CD4-positive, alpha-beta T cell treated with Interleukin-1 beta for 1 hour (primary cell): ENCODE results near the gene TFDP3.

ENCODE experiments used
- DNase-seq, 2 donors: peaks; one replicate each; pipeline ENCODE4 v3.0.0-alpha.2; 2020 to 2022

TFDP3 gene, protein sequence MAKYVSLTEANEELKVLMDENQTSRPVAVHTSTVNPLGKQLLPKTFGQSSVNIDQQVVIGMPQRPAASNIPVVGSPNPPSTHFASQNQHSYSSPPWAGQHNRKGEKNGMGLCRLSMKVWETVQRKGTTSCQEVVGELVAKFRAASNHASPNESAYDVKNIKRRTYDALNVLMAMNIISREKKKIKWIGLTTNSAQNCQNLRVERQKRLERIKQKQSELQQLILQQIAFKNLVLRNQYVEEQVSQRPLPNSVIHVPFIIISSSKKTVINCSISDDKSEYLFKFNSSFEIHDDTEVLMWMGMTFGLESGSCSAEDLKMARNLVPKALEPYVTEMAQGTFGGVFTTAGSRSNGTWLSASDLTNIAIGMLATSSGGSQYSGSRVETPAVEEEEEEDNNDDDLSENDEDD

GRCh38 chrX:133218329-133218728 is at the start of gene TFDP3:
Gene TFDP3 (minus strand): TSS chrX:133218354. CDS start chrX:133218259, 95 bp downstream.
- DNase-seq, result no peak

GRCh38 chrX:133267621-133268020 is 49.5 kb upstream of the TFDP3 start:
- DNase-seq, result no peak

- no peak for DNase-seq
These were observed 47.2 kb upstream of the TFDP3 start for GRCh38 chrX:133265331-133265730.

DNA sequence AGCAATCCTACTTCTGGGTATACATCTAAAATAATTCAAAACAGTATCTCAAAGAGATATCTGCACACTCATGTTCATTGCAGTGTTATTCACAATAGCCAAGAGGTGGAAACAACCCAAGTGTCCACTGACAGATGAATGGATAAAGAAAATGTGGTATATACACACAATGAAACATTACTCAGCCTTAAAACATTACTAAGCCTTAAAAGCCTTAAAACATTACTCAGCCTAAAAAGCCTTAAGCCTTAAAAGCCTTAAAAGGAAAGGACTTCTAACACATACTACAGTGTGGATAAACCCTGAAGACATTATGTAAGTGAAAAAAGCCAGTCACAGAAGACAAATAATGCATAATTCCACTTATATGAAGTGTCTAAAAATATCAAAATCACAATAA is 40.3 kb upstream of the TFDP3 start:
- no peak for DNase-seq

DNA sequence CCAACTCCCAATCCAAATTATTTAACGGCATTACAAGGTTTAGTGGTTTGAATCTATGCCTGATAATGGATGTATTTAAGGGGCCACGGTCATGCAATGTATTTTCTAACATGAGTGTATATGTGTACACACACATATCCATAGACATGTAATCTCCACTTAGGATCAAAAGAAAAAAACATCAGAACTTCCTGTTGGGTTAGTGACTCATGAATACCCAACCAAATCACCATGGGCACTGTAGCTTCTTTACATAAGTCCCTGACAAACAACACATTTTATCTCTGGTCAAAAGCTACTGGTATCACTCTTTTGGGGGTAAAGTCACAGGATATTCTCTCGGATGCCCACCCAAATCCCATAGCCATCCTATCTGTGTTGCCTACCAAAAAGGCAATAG is 36.5 kb upstream of the TFDP3 start:
- no peak for DNase-seq

DNA sequence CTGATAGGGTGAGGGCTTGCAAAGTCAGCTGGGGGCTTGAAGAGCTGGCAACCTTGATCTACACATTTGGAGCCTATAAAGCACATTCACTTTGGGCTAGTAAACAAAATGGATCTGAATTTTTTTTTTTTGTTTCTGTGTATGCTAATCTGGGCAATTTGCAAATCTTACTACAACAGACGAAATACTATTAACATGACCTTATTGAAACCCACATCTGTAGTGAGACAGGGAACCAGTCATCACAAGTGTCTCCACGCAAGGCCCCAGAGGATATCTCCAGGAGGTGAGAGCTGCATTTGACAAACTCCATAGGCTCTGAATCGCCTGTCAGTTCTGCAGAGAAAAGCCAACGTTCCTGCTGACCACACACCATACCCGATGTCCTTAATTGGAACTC is 33.0 kb upstream of the TFDP3 start:
- DNase-seq, result no peak

DNA sequence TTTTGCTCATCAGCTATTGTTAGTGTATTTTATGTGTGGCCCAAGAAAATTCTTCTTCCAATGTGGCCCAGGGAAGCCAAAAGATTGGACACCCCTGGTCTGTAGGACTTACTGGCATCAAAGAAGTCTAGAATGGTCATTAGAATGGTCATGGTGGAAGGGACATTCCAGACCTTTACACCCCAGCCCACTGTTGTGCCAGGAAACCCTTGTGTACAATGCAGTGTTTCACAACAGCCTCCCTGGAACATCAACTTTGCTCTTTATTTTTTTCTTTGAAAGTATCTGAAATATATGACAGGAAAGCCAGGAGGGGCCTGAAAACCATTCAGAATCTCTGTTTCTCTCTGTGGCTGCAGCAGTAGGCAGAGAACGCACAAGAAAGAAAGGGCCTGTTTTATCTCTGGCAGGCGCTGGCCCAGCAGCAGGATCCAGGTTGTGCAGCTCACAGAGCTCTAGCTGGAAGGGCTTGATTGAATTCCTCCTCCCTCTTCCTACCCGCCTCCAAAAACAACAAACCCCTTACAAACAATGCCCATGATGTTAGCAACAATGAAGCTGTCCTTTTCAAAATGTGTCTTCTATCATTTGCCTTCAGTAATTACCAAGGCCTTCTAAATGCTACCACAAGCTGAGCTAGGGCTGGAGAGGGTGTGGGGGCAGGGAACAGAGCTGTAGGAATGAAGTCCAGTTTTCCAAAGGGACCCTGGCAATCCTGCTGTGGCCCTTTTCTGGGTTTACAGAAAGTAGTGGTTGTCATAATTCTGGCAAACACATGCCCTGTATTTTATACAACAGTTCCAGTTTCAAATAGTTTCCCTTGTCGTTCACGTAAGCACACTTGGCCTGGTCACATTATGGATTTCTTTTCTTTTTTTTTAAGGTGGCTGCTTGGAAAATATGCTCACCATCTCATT is 32.3 kb upstream of the TFDP3 start:
- DNase-seq, result no peak

DNA sequence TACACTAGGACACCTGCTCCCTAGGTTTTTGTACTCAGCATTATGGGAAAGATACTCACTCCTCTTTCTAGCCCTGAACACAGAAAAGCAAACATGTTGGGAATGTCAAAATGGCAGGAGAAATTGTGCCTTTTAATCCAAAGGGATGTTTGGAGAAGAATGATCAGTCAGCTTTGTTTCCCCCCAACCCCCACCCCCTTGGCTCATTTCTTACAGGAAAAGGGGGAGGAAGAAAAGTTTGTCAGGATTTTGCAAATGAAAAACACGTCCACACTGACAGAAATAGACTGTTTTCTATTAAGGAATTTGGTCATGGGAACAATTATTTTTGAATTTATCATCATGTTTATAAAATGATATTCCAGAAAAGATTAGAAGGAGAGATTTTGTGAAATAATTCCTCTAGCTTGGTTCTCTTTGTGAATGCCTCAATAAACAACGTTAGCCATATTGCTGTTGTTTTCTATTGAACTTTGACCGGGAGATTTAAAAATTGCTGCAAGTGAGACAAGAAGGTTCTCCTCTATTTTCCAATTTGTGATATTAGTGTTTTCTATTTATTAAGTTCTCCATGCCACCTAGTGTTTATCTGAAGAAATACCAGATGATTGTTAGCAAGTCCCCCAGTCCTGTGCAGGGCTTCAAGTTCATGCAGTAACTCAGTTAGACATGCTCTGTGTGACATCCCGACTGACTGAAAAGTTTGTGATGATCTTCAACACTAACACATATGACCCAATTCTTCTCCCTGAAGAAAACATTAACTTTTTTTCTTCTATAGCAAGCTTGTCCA is 31.3 kb upstream of the TFDP3 start:
- no peak for DNase-seq

DNA sequence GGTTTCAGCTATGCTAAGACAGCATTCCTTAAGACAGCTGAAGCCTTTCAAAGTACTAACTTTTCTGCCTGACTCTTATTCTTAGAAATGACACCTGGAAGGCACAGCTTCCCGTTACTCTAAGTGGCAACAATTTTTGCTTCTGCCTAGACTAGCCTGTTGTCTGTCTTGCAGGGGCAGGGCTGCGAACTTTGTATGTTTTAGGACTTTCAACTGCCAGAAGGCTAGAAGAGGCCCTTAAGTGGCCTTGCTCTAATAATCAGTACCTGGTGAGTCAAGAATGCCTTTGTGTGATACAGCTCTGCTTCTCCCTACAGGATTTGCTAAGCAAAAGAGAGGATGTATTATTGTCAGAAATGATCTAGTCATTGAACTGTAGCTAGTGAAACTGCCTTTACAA is 30.0 kb upstream of the TFDP3 start:
- DNase-seq, result no peak

GRCh38 chrX:133246921-133247320 is 28.8 kb upstream of the TFDP3 start:
- no peak for DNase-seq

DNA sequence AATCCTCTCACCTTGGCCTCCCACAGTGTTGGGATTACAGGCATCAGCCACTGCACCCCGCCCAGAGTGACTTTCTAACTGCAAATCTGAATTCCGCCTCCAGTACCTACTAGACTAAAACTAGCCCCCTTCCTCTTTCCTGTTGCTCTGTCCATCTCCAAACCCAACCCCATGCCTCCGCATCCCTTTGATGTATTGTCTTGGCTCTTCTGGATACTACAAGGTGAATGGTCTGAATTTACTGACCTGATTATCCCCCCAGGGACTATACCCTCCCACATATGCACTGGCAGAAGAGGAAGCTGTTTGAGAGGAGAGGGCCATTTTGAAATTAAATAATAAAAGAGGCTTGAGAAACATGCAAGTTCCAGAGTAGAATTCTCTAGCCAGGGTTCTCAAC is 17.7 kb upstream of the TFDP3 start:
- no peak for DNase-seq

DNA sequence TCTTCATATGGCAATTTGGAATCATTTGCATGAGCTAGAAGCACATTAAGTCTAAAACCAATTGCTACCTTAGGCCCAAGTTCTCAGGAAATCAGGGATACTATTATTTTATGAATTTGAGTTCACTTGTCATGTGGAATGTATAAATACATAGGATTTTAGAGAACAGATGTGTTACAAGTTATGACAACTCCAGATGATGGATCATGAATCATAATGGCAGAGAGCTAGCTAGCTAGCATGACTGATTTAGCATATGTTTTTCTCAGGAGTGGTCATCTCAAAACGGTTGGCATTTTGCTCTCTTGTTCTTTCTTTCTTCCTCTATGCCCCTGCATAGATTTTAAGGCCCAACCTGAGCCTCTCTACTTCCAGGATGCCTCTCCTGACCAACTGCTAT is 14.2 kb upstream of the TFDP3 start:
- DNase-seq, result no peak

GRCh38 chrX:133229361-133229760 is 11.2 kb upstream of the TFDP3 start:
- no peak for DNase-seq

GRCh38 chrX:133215747-133216146 is 2.4 kb downstream of the TFDP3 start:
- DNase-seq, result no peak

DNA sequence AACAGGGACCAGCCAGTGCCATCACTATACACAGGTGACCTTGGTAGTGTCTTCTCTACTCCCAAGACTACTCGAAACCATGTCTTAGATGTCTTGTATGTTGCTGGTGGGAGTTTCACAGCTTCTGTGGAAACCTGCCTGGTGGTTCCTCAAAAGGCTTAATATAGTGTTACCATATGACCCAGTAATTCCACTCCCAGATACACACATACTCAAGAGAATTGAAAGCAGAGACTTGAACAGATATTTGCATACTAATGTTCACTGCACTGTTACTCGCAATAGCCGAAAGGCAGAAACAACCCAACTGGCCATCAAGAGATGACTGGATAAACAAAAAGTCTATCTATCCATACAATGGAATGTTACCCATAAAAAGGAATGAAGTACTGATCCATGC is 3.1 kb downstream of the TFDP3 start:
- DNase-seq, result no peak

- no peak for DNase-seq
These were observed 3.9 kb downstream of the TFDP3 start for GRCh38 chrX:133214301-133214700.

DNA sequence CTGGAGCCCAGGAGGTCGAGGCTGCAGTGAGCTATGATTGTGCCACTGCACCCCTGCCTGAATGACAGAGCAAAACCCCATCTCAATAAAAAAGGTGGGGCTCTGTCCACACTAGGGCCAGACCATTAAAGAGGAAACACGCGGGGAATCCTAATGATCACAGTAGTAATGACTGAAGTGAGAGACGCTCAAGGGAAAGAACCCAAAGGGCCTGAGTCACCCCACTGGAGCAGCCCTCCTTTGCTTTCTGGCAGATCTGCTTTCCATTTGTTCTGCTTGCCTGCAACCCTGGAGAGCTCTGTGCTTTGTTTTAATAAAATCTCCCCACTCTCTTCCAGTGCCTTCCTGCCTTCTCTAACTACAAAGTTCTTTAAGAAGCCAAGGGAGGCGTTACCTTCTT is 5.0 kb downstream of the TFDP3 start:
- no peak for DNase-seq

GRCh38 chrX:133207751-133208150 is 10.4 kb downstream of the TFDP3 start:
- no peak for DNase-seq

- no peak for DNase-seq
These were observed 26.5 kb downstream of the TFDP3 start for GRCh38 chrX:133191739-133192039.

DNA sequence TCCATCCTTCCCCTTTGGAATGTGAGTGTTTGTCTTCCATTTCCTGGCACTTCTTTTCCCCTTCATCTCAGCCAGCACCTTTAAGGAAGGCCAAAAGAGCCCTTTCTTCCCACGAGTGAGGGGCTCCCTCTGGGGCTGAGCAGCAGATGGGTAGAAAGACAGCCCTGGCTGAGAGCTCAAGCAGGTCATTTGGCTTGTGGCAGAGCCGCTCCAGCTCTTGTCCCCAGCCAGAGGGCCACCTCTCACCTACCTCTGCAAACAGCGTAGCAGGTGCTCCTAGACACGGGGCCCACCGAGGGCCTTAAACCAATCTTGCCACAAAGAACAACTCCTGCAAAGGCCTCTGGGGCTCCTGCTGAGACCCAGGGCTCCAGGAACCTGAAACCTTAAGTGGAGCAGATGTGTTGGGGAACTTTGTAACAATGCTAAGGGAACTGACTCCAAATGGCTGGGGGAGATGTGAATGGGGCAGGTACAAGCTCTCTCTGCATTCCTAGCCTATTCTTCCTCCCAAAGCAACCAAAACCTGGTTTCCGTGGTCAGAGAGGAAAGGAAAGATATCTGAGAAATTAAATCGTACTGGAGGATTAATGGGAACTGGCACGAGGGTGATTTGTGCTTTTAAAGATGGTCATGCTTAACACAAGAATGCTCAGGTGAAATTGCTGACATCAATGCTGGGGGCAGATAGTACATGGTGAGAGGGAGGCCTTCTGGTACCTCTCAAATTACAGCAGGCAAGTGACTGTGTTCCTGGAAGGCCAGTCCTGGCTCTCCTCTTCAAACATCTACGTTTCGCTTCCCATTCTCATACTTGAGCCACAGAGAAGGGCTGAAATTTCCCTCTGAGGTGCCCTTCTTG is 27.0 kb downstream of the TFDP3 start:
- DNase-seq, result no peak

DNA sequence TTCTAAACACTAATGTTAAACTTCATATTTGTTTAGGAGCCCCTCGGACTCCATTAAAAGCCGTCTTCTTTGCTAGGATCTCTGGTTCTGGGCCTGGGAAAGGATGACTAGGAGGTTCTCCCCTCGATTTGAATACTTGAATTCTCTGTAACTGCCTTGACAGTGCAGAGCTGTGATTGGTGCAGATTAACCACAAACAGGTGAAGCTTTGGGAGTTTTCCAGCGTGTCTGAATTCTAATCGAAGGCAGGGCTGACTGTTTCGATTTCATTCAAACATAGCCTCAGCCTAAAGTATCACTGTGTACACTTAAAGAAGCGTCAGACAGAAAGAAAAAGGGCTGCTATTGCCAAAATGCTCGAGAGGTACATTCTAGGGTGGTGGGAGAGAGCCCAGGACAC is 29.0 kb downstream of the TFDP3 start:
- no peak for DNase-seq

DNA sequence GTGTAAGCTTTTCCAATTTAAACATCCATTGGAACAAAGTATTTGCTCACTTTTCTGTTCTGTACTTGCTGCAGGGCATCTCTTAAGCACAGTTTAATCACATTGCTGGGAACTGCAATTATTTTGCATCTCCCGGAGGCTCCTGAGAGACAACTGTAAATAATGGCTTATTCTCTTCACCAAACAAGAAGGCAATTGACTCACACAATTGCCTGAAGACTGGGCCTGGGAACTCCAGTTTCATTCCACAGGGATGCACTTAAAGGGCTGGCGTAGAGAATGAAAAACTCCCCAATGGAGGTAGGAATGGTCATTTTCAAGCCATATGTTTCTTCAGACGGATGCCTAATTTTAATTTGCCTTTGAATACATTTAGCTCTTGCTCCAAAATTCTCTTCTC is 29.5 kb downstream of the TFDP3 start:
- no peak for DNase-seq

DNA sequence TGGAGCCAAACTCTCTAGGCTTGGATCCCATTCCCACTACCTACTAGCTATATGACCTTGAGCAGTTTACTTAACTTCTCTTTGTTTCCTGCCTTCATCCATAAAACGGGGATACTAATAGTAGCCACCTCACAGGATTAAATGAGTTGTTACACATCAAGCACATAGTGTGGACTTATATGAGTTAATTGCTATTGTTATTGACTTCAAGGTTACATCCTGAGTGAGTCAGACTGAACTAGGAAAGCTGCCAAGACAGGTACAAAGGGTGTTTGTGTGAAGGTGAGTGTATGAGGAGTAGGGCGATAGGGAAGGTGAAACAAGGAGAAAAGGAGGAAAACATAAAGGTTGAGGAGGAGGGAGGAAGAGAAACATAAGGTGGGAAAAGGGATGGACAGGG is 32.2 kb downstream of the TFDP3 start:
- no peak for DNase-seq
